HL-60/S4 treated with retinoic acid at 250 ng/mL for 4 days and 3 days (cell line): ENCODE data around the gene ZNF76.

Experiments used
- in situ Hi-C: fragments of 300-500 bp; cut with MboI; formaldehyde crosslinking; loops from 2 replicates; pipeline ENCODE4 v1.7.0; 2022; ENCODE audit warnings: low sequenced_read_pairs

Gene ZNF76

DNA sequence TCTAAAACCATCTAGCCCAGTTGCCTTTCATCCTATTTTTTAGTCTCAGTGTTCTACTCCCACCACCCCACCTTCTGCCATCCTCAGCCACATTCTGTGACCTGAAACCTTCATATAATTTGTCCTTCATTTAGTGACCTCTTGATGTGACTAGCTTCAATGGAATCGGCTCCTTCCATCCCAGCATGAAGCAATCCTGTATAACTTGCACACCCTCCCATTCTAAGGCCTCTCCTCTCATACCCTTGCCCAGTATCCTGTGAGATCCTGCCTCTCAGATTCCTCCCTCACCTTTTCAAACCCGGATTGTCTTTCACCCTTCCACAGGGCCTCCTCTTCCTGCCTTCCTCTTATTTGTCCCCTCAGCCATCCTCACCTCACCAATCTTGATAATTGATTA lies 3.1 kb downstream of the ZNF76 start:
- in situ Hi-C loops: no loop called here

DNA sequence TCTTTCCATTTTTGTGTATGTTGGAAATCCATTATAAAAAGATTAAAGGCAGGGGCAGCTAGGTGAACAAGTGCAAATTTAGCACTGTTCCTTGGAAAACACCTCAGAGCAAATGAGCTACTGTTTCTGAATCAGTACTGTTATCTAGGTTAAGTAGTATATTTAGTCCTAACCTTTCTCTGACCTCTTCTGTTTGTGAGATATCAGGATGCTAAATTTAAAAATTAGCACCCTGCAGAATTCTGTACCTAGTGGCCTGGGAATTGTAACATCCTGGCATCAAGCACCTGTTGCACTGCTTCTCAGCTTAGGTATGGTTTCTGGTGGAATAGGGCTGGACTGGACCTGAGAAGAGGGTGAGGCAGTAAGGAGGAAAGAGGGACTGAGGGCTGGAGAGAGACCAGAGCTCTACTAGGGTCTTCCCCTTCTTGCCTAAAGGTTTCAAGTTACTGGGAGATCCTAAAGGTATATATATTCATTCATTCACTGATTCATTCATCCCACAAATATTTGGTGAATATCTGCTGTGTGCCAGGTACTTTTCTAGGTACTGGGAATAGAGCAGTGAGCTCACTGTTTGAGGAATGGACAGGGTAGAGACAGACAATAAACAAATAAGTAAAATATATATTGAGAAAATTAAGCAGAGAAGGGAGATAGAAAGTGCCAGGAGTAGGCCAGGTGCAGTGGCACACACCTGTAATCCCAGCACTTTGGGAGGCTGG lies 5.2 kb downstream of the ZNF76 start:
- in situ Hi-C loops: no loop called here

DNA sequence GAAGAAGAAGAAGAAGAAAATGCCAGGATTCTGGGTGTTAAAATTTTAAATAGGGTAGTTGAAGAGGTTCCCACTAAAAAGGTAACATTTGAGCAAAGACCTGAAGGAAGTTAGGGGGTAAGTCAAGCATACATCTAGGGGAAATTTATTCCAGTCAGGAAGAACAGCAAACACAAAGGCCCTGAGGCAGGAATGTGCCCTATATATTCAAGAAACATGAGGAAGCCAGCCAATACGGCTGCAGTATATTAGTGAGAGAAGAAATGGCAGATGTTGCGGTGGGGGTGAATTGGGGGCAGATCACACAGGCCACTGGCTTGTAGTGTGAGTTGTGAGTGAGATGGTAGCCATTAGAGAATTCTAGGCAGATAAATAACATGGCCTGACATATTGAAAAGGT lies 6.0 kb downstream of the ZNF76 start:
- in situ Hi-C loops: no loop called here

DNA sequence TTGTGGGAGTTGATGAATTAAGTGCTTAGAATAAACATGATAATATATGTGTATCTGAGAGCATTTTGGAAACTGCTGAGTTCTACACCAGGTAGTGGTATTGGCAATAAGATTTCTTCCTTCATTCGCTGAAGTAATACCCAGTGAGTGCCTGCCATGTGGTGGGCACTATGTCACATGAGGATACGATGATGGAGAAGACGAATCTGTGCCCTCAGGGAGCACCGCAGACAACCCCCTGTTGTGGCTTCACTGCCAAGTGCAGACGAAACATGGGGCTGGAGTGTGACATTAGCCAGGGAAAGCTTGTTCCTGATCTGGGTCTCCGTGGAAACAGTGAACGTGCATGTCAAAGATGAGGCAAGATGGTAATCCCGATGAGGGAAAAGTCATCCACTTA lies 7.9 kb downstream of the ZNF76 start:
- in situ Hi-C loops: no loop called here

DNA sequence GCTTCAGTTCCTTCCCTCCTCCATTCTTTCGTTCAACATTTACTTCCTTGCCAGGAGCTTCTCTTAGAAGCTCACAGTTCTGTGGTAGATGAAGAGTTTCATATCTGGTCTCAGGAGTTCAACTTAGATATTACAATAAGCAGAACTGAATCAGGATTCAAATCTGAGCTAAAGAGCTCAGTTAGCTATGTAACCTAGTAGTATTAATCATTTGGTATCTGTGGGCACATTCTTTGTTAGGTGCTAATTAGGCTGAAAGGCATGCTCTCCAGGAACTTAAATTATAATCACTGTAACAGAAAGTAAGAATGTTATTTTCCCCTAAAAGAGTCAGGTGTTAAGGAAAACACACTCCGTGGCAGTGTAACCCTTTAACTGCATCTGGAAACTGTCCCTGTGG lies 8.4 kb downstream of the ZNF76 start:
- in situ Hi-C loops: no loop called here

DNA sequence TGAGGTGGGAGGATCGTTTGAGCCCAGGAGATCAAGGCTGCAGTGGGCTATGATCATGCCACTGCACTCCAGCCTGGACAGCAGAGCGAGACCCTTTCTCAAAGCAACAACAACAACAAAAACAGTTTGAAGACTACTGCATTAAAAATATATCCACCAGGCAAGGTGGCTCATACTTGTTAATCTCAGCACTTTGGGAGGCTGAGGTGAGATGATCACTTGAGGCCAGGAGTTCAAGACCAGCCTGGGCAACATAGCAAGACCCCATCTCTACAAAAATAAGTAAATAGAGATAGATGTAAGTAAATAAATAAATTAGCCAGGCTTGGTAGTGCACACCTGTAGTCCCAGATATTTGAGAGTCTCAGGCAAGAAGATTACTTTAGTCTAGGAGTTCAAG lies 12.5 kb downstream of the ZNF76 start:
- in situ Hi-C loops: no loop called here

DNA sequence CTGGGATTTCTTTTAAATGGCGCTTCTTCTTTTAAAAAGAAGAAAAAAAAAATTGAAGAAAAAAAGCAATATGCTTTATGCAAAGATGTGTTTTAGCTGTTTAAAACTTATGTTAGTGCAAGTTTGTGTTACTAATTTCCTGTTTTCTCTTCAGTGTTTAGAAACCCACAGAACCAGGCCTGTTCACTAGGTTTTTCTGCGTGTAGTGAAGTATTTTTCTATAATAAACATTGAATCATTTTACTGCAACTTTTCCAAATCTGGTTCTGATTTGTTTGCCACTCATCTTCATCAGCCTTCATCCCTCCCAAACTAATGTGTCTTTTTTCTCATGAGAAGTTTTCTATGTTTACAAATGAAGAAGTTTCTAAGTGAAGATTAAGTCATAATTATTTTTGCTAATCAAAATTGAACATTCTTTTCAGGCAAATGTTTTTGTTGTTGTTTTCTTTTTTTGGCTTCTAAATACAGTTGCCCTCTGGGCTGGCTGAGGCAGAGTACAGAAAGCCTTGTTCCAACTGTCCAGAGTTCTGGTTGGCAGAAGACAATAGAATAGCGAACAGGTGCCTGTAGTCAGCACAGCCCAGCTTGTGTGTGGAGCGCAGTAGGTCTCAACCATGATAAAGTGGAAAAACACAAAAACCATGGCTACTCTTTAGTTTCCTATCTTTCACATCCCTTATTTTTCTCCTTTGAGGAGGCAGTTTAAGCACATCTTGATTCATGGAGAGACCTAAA lies 14.5 kb downstream of the ZNF76 start:
- in situ Hi-C loops: no loop called here

DNA sequence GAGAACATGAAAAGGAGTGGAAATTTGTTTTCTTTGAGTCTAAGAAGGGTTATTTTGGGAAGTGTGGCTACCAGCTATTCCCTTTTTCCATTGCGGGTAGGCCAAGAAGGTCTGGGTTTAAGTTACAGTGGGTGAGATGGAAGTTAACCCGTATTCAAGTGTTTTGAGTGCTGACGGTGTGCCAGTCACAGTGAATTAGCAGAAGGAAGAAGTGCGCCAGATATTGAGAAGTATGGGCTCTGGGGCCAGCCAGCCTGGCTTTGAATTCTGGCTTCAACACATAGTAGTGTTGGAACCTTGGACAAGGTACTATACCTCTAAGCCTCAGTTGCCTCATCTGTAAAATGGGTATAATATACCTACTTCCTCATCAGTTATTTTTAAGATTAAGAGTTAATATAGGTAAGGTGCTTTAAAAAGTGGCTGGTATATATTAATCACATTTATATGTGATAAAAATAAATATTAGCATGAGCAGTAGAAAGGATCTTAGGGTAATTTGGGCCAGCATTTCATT lies 16.3 kb downstream of the ZNF76 start:
- in situ Hi-C loops: loop anchor here (25.0 kb wide), 1 partner anchor 461 kb away; the partner anchor contains the start of gene ARMC12

DNA sequence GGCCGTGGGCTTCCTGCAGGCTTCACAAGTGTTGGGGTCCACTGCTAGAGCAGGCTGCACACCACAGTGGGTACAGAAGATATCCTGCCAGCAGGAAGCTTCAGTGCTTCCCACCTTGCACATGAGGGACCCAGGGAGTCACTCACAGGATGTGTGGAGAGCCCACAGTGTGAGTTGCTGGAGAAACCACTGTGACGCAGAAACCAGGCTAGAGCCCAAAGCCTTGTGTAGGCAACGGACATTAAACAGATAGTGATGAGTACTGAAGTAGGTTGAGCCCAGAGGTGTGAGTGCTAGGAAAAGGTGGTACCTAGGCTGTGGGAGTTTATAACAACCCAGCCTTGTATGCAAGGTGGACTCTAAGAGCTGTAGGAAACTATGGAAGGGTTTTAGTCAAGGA lies 19.2 kb downstream of the ZNF76 start:
- in situ Hi-C loops: loop anchor here (25.0 kb wide), 1 partner anchor 459 kb away; the partner anchor contains the start of gene ARMC12

DNA sequence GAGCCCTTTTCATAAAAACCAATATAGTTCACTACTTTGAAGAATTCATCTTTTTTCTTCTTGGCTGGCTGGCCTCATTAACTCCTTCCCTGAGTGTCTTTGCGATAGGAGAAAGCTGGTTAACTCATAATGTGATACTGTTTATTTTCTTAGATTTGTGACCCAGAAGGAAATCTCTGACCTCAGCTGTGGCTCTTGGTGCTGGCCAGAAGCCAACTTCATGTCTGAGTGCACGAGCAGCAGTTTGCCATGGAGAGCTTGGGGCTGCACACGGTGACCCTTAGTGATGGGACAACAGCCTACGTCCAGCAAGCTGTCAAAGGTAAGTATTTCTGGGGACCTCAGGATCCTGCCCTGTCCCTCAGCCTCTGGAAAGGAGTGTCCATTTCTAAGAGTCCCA lies 21.4 kb downstream of the ZNF76 start:
- in situ Hi-C loops: loop anchor here (25.0 kb wide), 1 partner anchor 456 kb away; the partner anchor contains the start of gene ARMC12

DNA sequence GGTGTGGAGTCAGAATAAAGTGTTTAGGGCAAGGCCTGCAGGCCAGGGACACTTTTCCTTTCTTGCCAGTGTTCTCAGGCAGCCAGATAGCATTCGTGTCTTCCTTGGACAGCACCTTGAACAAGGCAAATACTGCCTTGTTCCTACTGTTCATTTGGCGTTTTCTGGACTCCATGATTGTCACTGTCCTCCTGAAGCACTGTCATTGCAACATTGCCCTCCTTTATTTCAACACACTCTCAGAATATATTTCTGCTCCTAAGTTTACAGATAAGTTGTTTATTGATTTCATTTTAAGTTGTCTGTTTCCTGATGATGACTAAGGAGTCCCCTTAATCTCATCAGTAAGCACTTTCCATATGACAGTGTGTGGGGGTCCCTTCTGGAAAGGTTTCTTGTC lies 22.9 kb downstream of the ZNF76 start:
- in situ Hi-C loops: loop anchor here (25.0 kb wide), 1 partner anchor 455 kb away; the partner anchor contains the start of gene ARMC12

DNA sequence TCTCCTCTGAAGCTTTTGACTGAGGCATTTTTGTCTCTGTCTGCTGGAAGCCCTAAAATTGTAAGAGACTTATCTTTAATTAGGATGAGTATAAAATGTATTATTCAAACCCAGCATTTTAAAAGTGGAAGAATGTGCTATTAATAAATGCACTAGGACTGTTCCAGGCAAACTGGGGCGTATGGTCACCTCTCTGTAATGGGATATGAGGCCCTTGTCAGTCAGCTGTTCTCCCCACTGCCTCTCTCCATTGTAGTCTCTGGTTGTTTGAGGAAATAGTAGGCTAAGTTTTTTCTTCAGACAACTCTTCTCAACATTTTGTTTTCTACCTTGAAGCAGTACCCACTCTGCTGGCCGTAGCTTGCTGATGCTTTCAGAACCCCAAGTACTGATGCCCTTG lies 23.8 kb downstream of the ZNF76 start:
- in situ Hi-C loops: loop anchor here (25.0 kb wide), 1 partner anchor 454 kb away; the partner anchor contains the start of gene ARMC12

DNA sequence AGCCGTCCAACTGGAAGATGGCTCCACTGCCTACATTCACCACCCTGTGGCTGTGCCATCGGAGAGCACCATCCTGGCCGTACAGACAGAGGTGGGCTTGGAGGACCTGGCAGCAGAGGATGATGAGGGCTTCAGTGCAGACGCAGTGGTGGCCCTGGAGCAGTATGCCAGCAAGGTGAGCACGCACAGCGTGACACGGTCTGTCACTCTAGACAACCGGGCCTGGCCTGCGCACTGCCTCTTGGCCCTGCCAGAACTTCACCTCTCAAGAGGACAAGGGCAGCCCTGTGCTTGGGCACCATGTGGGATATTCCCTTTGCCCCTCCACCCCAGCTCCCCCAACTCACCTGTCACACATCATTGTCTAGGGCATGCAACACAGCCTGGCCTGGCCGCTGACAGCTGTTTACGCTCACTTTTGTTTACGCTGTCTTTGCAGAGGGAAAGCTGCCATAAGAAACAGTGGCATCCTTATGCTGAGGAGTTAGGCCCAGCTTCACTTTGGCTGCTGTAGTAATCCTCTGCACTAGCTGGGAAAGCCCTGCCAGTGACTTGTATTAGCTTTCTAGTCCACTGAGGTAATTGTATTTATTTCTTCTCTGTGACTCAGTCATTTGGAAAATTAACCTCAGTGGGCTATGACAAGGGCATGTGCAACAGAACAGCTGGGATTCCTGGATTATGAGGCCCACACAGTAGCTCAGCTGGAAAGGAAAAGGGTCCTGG lies 28.3 kb downstream of the ZNF76 start:
- in situ Hi-C loops: loop anchor here (25.0 kb wide), 1 partner anchor 449 kb away; the partner anchor contains the start of gene ARMC12

DNA sequence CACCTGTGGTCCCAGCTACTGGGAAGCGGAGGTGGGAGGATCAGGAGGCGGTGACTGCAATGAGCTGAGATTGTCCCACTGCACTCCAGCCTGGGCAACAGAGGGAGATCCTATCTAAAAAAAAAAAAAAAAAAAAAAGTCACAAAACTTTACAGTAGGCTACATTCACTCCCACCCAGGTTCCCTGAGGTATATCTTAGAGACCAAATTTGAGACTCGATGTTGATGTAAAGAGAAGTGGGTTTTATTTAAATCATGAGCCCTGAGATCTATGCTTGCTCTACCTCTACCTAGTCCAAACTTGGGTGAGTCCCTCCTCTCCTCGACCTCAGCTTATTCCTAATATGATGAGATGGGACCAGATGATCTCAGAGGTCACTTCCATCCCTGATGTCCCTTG lies 29.3 kb downstream of the ZNF76 start:
- in situ Hi-C loops: loop anchor here (25.0 kb wide), 1 partner anchor 448 kb away; the partner anchor contains the start of gene ARMC12

DNA sequence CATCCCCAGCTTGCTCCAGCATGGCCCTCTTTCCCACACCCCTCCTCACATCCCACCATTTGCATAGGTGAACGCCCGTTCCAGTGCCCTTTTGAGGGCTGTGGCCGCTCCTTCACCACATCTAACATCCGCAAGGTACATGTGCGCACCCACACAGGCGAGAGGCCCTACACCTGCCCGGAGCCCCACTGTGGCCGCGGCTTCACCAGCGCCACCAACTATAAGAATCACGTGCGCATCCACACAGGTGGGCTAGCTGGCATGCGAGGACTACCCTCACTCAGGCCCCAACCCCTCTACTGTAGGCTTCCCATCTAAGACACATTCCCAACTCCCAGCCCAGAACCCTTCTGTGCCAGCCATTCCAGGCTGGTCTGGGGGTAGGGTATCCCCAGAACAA lies 32.0 kb downstream of the ZNF76 start:
- in situ Hi-C loops: loop anchor here (25.0 kb wide), 1 partner anchor 446 kb away; the partner anchor contains the start of gene ARMC12

DNA sequence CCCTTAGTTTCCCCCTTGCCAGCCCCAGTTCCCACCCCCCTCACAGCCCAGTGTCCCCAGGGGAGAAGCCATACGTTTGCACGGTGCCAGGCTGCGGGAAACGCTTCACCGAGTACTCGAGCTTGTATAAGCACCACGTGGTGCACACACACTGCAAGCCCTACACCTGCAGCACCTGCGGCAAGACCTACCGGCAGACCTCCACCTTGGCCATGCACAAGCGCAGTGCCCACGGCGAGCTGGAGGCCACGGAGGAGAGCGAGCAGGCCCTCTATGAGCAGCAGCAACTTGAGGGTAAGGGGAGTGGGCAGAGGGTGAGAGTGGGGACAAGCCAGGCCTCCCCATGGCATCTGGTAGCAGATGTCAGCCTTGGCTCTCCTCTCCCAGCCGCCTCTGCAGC lies 33.0 kb downstream of the ZNF76 start:
- in situ Hi-C loops: loop anchor here (25.0 kb wide), 1 partner anchor 445 kb away; the partner anchor contains the start of gene ARMC12

DNA sequence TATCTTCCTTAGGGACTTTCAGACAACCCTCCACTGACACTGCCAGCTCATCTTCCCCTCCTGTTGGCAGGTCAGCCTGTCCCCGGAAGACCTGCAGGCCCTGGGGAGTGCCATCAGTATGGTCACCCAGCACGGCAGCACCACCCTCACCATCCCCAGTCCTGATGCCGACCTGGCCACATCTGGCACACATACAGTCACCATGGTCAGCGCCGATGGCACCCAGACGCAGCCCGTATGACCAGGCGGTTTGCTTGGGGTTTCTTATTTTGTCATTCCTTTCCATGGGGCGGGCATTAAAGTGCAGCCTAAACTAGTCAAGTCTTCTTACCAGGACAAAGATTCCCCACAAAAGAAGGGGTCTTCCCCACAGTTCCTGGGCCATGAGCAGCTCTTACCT lies 34.1 kb downstream of the ZNF76 start:
- in situ Hi-C loops: loop anchor here (25.0 kb wide), 1 partner anchor 444 kb away; the partner anchor contains the start of gene ARMC12

DNA sequence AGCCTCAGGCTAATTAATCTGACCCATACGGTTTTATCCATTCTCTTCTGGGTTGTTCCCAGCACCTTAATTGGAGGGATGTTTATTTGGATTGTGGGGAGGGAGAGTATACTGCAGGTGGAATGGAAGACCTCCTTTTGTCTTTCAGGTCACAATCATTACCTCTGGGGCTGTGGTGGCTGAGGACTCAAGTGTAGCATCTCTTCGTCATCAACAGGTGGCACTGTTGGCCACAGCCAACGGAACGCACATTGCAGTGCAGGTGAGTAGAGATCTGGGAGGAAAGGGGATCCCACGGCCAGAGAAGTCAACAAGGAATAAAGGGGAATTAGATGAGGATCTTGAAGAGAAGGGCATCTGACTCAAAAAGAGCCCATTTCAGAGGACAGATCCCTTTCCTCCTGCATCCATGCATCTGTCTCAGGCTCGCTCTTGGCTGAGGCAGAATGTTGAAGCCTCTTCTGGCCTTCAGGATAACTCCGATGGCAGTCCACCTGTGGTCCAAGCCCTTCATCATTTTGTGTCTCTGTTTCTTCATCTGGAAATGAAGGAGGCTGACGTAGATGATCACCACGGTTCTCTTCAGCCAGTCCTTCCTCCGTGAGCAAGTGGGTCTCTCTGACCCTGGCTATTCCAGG lies 34.9 kb downstream of the ZNF76 start:
- in situ Hi-C loops: loop anchor here (25.0 kb wide), 1 partner anchor 443 kb away; the partner anchor contains the start of gene ARMC12

DNA sequence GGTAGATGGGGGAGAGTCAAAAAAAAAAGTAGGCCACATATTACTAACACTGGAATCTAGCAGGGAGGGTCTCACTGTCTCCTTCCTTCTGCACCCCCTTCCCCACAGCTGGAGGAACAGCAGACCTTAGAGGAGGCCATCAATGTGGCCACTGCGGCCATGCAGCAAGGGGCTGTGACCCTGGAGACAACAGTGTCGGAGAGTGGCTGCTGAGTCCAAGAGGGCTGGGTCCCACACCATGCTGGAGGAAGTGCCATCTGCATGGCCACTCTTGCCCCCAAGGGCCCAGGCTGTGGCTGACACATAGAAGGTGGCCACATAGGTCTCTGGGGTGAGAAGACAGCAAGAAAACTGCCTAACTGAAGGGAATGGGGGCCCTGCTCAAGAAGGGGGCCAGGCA lies 35.5 kb downstream of the ZNF76 start:
- in situ Hi-C loops: loop anchor here (25.0 kb wide), 1 partner anchor 442 kb away; the partner anchor contains the start of gene ARMC12
